C4-2B (cell line): Measurements from ENCODE around the gene TMEM87B.
"Not testable (repeated sequence)": the region's sequence is repeated elsewhere in the genome, so short reads cannot be mapped to it uniquely, and the experiment has no call there.

Source experiments
- CTCF ChIP-seq: fragments of 450-650 bp; conservative IDR thresholded peaks from 2 replicates; pipeline ENCODE4 v1.5.1; 2017; ENCODE audit warnings: mild to moderate bottlenecking
- ZFX ChIP-seq: fragments of 450-650 bp; IDR thresholded peaks from 2 replicates; pipeline ENCODE4 v1.6.1; 2017

- not testable (repeated sequence) for TF ChIP-seq CTCF, ZFX
Observed at GRCh38 chr2:112069794-112070193, 14.7 kb downstream of the TMEM87B start.
